ENCODE results near the gene NEURL2.
"Not testable (repeated sequence)": the region's sequence is repeated elsewhere in the genome, so short reads cannot be mapped to it uniquely, and the experiment has no call there.

Gene NEURL2

DNA sequence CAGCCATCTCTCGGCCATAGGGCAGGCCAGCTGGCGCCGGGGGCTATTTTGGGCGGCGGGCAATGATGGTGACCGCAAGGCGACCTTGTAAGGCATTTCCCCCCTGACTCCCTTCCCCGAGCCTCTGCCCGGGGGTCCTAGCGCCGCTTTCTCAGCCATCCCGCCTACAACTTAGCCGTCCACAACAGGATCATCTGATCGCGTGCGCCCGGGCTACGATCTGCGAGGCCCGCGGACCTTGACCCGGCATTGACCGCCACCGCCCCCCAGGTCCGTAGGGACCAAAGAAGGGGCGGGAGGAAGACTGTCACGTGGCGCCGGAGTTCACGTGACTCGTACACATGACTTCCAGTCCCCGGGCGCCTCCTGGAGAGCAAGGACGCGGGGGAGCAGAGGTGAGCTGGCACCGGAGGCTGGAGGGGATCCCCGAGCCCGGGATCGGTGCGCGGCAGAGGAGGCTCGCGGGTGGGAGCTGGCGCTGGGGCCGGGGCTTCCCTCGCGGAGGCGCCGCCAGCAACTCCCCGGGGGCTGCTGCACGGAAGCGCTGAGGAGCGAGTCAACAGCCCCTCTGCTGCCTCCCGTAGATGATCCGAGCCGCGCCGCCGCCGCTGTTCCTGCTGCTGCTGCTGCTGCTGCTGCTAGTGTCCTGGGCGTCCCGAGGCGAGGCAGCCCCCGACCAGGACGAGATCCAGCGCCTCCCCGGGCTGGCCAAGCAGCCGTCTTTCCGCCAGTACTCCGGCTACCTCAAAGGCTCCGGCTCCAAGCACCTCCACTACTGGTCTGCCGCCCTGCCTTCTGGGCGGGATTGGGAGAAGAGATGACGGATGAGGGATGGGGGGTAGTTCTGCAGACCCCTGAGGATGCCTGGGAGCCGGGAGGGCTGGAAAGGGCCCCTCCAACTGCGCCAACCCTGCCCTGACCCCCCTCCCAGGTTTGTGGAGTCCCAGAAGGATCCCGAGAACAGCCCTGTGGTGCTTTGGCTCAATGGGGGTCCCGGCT lies at the start of gene NEURL2, which contains the start of gene CTSA:
Gene NEURL2 (minus strand): TSS at position 224 of the 999 bp plus-strand sequence. CDS start 217 bp downstream, at position 7.
Gene CTSA (plus strand): TSS at position 351 of the 999 bp plus-strand sequence. CDS start 234 bp downstream, at position 585.
- in situ Hi-C loops (cut with MboI; ENCODE audit: low sequenced_read_pairs), result no loop called here

- in situ Hi-C loops (cut with MboI; ENCODE audit: low sequenced_read_pairs), result no loop called here
These were observed 49.5 kb upstream of the NEURL2 start for GRCh38 chr20:45940469-45940868.

GRCh38 chr20:45940053-45940452 lies 49.0 kb upstream of the NEURL2 start:
- in situ Hi-C loops (cut with MboI; ENCODE audit: low sequenced_read_pairs), result no loop called here

- in situ Hi-C loops (cut with MboI; ENCODE audit: low sequenced_read_pairs), result no loop called here
These were observed 47.9 kb upstream of the NEURL2 start for GRCh38 chr20:45938727-45939438.

- in situ Hi-C loops (cut with MboI; ENCODE audit: low sequenced_read_pairs), result no loop called here
These were observed 46.8 kb upstream of the NEURL2 start for GRCh38 chr20:45937765-45938164.

DNA sequence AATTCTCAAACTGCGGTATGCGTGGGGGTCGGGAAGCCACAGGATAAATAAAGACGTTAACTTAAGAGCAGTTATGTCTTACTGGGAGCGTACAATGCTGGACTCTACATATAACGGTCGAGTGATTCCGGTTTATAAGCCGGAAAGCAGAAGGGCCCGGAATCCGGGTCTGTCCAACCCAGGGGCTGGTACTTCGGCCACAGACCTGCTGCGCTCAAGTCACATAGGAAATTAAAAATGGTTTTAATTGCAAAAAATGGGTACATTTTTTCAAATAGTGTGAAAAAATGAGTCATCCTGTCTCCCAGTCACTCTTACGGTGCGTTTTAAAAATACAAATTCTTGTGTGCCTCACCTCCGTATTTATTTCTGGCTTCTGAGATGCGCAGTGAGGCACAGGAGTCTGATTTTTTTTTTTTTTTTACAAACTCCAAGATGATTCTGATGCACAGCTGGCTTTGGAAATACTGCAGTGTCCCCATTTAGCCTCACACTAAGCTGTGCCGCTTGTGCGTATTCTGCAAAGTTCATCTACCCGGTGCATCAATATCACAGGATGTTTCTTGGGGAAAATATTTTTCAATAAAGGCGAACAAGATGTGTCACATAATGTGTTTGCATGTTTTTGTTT lies 44.5 kb upstream of the NEURL2 start:
- in situ Hi-C loops (cut with MboI; ENCODE audit: low sequenced_read_pairs), result no loop called here

GRCh38 chr20:45934586-45935415 lies 43.8 kb upstream of the NEURL2 start, which contains the start of gene PCIF1:
PCIF1 (plus strand) TSS chr20:45934683; CDS start chr20:45939000, 4,317 bp downstream.
- in situ Hi-C loops (cut with MboI; ENCODE audit: low sequenced_read_pairs), result no loop called here

DNA sequence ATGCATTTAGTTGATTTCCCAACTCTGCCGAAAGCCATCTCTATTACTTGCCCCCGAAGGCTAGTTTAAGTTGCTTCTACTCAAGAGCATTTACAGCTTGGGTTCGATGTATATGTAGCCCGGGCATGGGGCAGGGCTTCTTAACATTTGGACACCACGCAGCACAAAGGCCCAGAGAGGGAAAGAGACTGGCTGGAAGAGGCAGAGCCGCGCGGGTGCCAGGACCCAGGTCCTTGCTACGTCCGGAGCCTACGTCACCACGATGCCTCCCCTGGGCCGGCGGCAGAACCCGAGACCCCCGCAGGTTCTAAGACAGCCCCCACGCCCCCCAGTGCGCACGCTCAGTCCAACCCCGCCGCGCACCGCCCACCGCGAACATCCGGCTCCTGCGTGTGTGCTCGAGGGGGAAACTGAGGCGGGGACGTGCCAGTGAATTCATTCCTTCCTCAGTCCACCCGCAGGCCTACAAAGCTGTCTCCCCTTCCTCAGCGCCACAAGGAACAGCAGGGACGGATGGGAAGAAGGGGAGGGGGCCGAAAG lies 43.1 kb upstream of the NEURL2 start:
- in situ Hi-C loops (cut with MboI; ENCODE audit: low sequenced_read_pairs), result no loop called here

- in situ Hi-C loops (cut with MboI; ENCODE audit: low sequenced_read_pairs), result no loop called here
These were observed 42.4 kb upstream of the NEURL2 start for GRCh38 chr20:45933266-45934045.

DNA sequence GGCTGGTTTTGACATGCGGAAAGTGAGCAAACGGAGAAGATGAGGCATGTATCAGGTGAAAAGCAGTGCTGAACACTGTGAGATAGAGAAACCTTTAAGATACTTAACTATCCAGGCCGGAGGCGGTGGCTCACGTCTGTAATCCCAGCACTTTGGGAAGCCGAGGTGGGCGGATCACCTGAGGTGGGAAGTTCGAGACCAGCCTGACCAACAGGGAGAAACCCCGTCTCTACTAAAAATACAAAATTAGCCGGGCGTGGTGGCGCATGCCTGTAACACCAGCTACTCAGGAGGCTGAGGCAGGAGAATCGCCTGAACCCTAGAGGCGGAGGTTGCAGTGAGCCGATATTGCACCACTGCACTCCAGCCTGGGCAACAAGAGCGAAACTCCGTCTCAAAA lies 40.7 kb upstream of the NEURL2 start:
- in situ Hi-C loops (cut with MboI; ENCODE audit: low sequenced_read_pairs), result not testable (repeated sequence)

GRCh38 chr20:45927071-45927878 lies 36.3 kb upstream of the NEURL2 start:
- in situ Hi-C loops (cut with MboI; ENCODE audit: low sequenced_read_pairs), result no loop called here

DNA sequence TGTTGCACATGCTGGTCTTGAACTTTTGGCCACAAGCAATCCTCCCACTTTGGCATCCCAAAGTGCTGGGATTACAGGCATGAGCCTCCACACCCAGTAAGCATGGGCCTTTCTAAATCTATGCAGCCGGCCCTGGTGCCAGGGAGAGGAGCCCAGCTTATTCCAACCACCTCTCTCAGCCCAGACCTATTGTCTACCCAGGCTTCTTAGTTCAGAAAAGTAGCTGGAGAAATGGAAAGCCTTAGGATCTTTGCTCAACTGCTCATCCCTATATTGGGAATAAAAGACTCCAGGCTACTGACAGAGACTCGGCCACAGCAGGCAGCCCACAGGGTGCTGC lies 35.7 kb upstream of the NEURL2 start:
- in situ Hi-C loops (cut with MboI; ENCODE audit: low sequenced_read_pairs), result no loop called here

- in situ Hi-C loops (cut with MboI; ENCODE audit: low sequenced_read_pairs), result no loop called here
These were observed 35.0 kb upstream of the NEURL2 start for GRCh38 chr20:45925821-45926506.

DNA sequence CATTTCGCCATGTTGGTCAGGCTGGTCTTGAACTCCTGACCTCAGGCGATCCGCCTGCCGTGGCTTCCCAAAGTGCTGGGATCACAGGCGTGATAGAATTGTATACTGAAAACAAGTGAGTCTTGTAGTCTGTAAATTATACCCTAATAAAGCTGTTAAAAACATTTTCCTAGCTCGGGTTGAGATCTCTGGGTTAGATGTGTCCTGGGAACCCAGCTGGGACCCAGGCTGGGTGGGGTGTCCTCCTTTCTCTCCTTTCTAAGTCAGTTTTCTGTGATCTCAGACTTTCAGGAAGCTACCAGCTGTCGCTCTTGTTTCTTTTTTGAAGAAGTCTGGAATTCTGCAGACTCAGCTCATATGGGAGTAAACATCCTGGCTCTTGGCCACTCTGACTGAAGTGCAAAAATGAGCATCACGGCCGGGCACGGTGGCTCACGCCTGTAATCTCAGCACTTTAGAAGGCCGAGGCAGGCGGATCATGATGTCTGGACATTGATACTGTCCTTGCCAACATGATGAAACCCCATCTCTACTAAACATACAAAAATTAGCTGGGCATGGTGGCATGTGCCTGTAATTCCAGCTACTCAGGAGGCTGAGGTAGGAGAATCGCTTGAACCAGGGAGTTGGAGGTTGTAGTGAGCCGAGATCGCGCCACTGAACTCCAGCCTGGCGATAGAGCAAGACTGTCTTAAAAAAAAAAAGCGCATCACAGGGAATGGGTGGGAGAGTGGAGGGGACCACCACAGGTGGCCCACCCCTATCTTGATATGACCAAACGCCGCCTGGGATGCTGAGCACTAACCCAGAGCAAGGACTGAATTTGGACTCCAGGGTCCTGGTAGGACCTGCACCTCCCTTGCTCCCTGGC lies 33.6 kb upstream of the NEURL2 start:
- in situ Hi-C loops (cut with MboI; ENCODE audit: low sequenced_read_pairs), result no loop called here

DNA sequence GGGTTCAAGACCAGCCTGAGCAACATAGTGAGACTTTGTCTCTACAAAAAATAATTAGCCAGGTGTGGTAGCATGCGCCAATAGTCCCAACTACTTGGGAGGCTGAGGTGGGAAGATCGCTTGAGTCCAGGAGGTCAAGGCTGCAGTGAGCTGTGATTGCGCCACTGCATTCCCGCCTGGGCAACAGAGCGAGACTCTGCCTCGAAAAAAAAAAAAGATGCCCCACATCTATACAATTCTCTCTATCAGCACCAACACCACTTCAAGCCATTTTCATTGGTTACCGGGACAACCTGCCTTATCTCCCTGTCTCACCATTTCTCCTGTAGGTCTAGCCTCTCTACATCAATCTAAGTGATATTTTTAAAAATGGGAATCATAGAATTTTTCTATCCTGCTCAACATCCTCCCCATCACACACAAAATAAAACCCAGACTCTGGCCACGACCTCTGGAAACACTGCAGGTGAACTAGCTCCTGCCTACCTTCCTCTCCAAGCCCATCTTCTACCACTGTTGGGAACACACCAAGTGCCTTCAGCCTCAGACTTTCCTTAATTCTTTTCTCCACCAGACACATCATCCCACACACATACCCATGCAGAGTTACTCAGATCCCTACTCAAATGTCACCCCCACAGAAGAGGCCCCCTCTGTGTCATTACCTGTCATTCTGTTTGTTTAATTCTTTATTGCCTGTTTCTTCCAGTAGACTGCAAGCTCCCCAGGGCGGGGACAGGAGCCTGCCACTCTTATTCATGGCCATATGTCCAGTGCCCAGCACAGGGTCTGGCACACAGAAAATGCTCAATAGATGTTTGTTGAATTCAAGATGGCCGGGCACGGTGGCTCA lies 30.6 kb upstream of the NEURL2 start:
- in situ Hi-C loops (cut with MboI; ENCODE audit: low sequenced_read_pairs), result no loop called here
